Measurements from ENCODE around the gene HTT-AS. TPM values are rescaled to one million over a fixed set of nuclear protein-coding genes. Genes with fewer than 3 reads are reported as not detected.

Gene HTT-AS
- total and polyA plus RNA-seq, 2 of the 8 experiments (the other 6 are each of a cell fraction or from before 2014, with no cell fraction given): not detected

DNA sequence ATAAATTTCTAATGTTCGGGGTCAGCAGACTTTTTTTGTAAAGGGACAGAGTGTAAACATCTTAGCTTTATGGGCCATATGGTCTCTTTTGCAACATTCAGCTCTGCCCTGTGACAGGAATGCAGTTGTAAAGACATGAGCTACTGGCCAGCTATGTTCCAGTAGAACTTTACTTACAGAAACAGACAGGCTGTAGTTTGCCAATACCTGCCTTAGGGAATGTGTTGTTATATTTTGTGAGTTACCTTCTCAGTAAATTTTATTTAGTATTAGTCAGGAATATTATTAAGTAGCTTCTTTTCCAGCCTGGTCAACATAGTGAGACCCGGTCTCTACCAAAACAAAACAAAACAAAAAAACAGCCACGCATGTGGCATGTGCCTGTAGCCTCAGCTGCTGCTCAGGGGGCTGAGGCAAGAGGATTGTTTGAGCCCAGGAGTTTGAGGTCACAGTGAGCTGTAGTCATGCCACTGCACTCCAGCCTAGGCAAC, 48.9 kb upstream of the HTT-AS start:
- Histone ChIP-seq H3K79me2 (ENCODE audit: control insufficient read depth in 1 of 2, insufficient read depth in 2 of 2, low read length in 2 of 2) (no peaks in the 10 kb centered on the region), H2BK5ac (ENCODE audit: low read depth, low read length) (no peak overlapping the region), H4K5ac (ENCODE audit: insufficient read length, low read depth, low read length) (no peak overlapping the region), H3K56ac (replicated peaks; ENCODE audit: insufficient read length, low read depth, low read length) (no peak overlapping the region), H2BK12ac (ENCODE audit: low read depth, low read length) (no peak overlapping the region), H4K91ac (replicated peaks; ENCODE audit: insufficient read length, low read length) (no peak overlapping the region), H4K8ac (ENCODE audit: extremely low read depth, insufficient read depth, low read length) (no peak overlapping the region), H3K27ac (ENCODE audit: low read depth, low read length) (no peak overlapping the region), H3K79me1 (ENCODE audit: low read depth, low read length) (no peaks in the 10 kb centered on the region), H3K4ac (replicated peaks; ENCODE audit: insufficient read length, low read depth, low read length) (no peak overlapping the region), H2AFZ (ENCODE audit: low read length) (no peak overlapping the region), H3K27me3 (replicated peaks in 1 of 4; ENCODE audit: control insufficient read depth in 3 of 4, extremely low read depth in 1 of 4, insufficient read depth in 3 of 4, low read length in 3 of 4) (no peaks in the 10 kb centered on the region), H3K9ac (replicated peaks in 1 of 4; ENCODE audit: extremely low read depth in 1 of 4, low read depth in 3 of 4, low read length in 3 of 4) (no peak overlapping the region), H3K23ac (ENCODE audit: insufficient read length) (no peak overlapping the region), H3K9me3 (ENCODE audit: insufficient read depth in 2 of 2, low read depth in 1 of 2, low read length in 1 of 2) (no peaks in the 10 kb centered on the region), H3K18ac (ENCODE audit: extremely low read depth, low read length) (no peak overlapping the region), H2BK15ac (ENCODE audit: low read length) (no peak overlapping the region), H3K36me3 (ENCODE audit: control insufficient read depth in 2 of 4, insufficient read depth in 4 of 4, low read length in 3 of 4) (peaks cover 8 to 53% (median 27%) of the 10 kb centered on the region in 4 experiments; a peak in 7 of 8 replicates), H3K4me3 (ENCODE audit: extremely low read depth in 1 of 4, insufficient read depth in 2 of 4, low read depth in 3 of 4, low read length in 4 of 4) (no peak overlapping the region), H2BK120ac (replicated peaks; ENCODE audit: low read depth, low read length) (no peak overlapping the region), H3K4me2 (ENCODE audit: insufficient read depth in 1 of 2, low read depth in 2 of 2, low read length in 2 of 2) (no peak overlapping the region), H2AK5ac (ENCODE audit: low read depth, low read length) (no peak overlapping the region), H4K20me1 (replicated peaks in 1 of 2; ENCODE audit: control insufficient read depth in 1 of 2, insufficient read depth in 2 of 2, low read length in 2 of 2) (peaks cover 2 to 9% of the 10 kb centered on the region in 2 experiments), H3K23me2 (ENCODE audit: low read depth, low read length) (no peaks in the 10 kb centered on the region), H2BK20ac (ENCODE audit: low read length) (no peak overlapping the region), H3K14ac (ENCODE audit: insufficient read length) (no peak overlapping the region), H3K4me1 (replicated peaks in 1 of 4; ENCODE audit: control insufficient read depth in 3 of 4, insufficient read depth in 4 of 4, low read length in 3 of 4) (no peaks in the 10 kb centered on the region)
- ChIA-PET POLR2A (ENCODE audit: partially characterized antibody) (interaction anchor here (1.1 kb wide), 1 partner anchor 35 kb away, joined by 3 read pairs; no protein-coding TSS in a partner anchor), CTCF (ENCODE audit: partially characterized antibody) (interaction anchor here (0.7 to 1.9 kb wide), 5 partner anchors 12 to 59 kb away, joined by 3 to 10 read pairs (median 3); no protein-coding TSS in a partner anchor)
- WGBS, 2 experiments (ENCODE audit: extremely low coverage in 1 of 2, insufficient coverage in 1 of 2, insufficient read length in 1 of 2, insufficient replicate concordance in 2 of 2, low coverage in 1 of 2, low lambda C conversion rate in 2 of 2, missing lambda C conversion rate in 1 of 2): 86% methylated on average over 3 of the region's 3 CpGs; no CpG with 5 or more reads in 1 of the 2 experiments
- DNase-seq (ENCODE audit: low read depth in 1 of 2, low spot score in 2 of 2) (no peak), FAIRE-seq (no peak)
- TF ChIP-seq POLR2AphosphoS5 (IDR thresholded peaks at IDR 0.05; ENCODE audit: low read depth, low read length): no peak
- no peak for TF ChIP-seq YY1 (IDR thresholded peaks at IDR 0.05; ENCODE audit: low read depth, low read length)
- no peak for TF ChIP-seq CBX5 (IDR thresholded peaks at IDR 0.05; ENCODE audit: low read depth, low read length)
- no peak for TF ChIP-seq ASH2L (IDR thresholded peaks at IDR 0.05; ENCODE audit: low read length)
- no peak for TF ChIP-seq JUND (IDR thresholded peaks at IDR 0.05; ENCODE audit: low read length)
- TF ChIP-seq EGR1 (IDR thresholded peaks at IDR 0.05; ENCODE audit: borderline replicate concordance, low read depth, low read length): no peak
- no peak for TF ChIP-seq PHF8 (conservative IDR thresholded peaks at IDR 0.05; ENCODE audit: low read depth, low read length)
- TF ChIP-seq GTF2F1 (IDR thresholded peaks at IDR 0.05; ENCODE audit: borderline replicate concordance, low read depth, low read length): no peak
- TF ChIP-seq BACH1 (IDR thresholded peaks at IDR 0.05; ENCODE audit: low read length): no peak
- TF ChIP-seq POLR2A (IDR thresholded peaks at IDR 0.05; ENCODE audit: control extremely low read depth in 1 of 2, low read depth in 2 of 2, low read length in 2 of 2): no peak
- no peak for TF ChIP-seq KDM1A (IDR thresholded peaks at IDR 0.05; ENCODE audit: borderline replicate concordance, low read length)
- no peak for TF ChIP-seq SIN3A (conservative IDR thresholded peaks at IDR 0.05 in 1 of 2, IDR thresholded peaks at IDR 0.05 in 1 of 2; ENCODE audit: low read depth in 1 of 2, low read length in 2 of 2)
- TF ChIP-seq TBP (IDR thresholded peaks at IDR 0.05; ENCODE audit: low read depth, low read length): no peak
- no peak for TF ChIP-seq GABPA (IDR thresholded peaks at IDR 0.05; ENCODE audit: borderline replicate concordance, insufficient read depth, low read length)
- TF ChIP-seq MAX (IDR thresholded peaks at IDR 0.05): no peak
